Upper lobe of left lung (tissue), 4 donors: ENCODE data around the gene PCDH8.

ENCODE experiments used
- CTCF ChIP-seq, 6 experiments: fragments of 450-650 bp in 4 of 6; fragments of 200-600 bp in 2 of 6; sonication (generic) in 2 of 6; IDR thresholded peaks; one replicate each; pipeline ENCODE4 v1.5.1; 2016 to 2019; ENCODE audit warnings: antibody characterized with exemption in 6 of 6
- POLR2A ChIP-seq, 4 donors: fragments of 450-650 bp; IDR thresholded peaks; one replicate each; pipeline ENCODE4 v1.5.1; 2016 to 2017; ENCODE audit warnings: antibody characterized with exemption in 4 of 4, mild to moderate bottlenecking in 2 of 4

- TF ChIP-seq CTCF (IDR thresholded peaks at IDR 0.05) (peak in 2 of 6 experiments; percentile 31 to 41), POLR2A (IDR thresholded peaks at IDR 0.05) (no peak)
Observed at GRCh38 chr13:52862358-52863206, 14.1 kb upstream of the PCDH8 start.
